Measurements from ENCODE around the gene PRKCH. TPM values are rescaled to one million over a fixed set of nuclear protein-coding genes. Genes with fewer than 3 reads are reported as not detected.
A peak's percentile ranks its signal among the peaks of the same experiment; 100 is the strongest.

The PRKCH gene
- total RNA-seq, 1 donor from 2014 or later = 8.1 TPM

- peak; percentile 78 for DNase-seq (ENCODE audit: low read depth)
Measured at GRCh38 chr14:61470261-61470960, 149.0 kb downstream of the PRKCH start.

- no peak for DNase-seq (ENCODE audit: low read depth)
Measured at GRCh38 chr14:61470961-61471293, 149.5 kb downstream of the PRKCH start.

DNA sequence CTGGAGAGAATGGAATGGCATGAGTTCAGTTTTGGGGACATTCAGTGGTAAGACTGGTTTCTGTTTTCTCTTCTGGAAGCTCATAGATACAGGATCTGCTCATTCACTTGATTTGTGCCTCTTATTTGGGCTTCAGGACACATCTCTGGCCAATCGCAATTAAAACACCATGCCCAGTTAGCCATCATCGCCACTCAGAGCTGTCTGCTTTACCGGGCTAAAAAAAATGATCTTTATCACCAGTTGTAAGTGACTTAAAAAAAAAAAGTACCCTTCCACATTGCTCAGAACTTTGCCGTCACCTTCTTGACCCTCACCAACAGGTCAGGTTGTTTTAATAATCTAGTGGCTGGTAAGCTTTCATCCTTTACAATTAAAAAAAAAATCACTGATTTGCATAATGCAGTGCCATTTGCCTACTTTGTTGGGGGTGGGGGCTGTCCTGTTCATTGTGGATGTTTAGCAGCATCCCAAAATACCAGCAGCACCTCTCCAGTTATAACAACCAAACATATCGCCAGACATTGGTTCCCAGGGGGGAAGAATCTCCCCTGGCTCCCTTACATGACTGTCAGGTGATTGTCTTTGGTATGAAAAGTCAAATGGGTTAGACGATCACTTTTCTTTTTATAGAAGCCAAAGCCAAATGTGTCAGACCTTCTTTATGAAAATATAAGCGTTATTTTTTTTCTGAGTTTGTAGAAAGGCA is 150.1 kb downstream of the PRKCH start:
- DNase-seq (ENCODE audit: low read depth) = peak; percentile 24

- DNase-seq (ENCODE audit: low read depth) = peak; percentile 69
Measured at GRCh38 chr14:61472011-61472672, 150.8 kb downstream of the PRKCH start.

GRCh38 chr14:61472801-61473376 is 151.5 kb downstream of the PRKCH start:
- no peak for DNase-seq (ENCODE audit: low read depth)

DNA sequence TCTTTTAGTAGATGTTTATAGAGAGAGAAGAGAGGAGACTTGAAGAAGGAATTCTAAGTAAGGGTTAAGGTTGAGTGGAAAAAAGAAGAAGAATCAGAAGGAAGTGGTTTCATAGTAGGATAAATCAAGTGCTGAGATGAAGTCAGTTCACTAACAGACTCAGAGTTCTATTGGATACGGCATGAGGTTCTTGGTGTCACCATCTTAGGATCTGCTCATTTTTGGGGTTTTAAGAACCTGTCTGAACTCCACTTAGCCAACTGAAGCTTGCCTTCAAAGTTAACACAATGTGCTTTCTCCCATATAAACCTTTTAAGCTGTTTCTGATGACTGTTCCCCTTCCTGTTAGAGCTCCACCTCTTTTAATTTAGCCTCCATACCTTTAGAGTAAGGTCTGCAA is 152.6 kb downstream of the PRKCH start:
- DNase-seq (ENCODE audit: low read depth) = no peak

GRCh38 chr14:61474701-61475100 is 153.3 kb downstream of the PRKCH start:
- no peak for DNase-seq (ENCODE audit: low read depth)

- peak; percentile 75 for DNase-seq (ENCODE audit: low read depth)
Measured at GRCh38 chr14:61475316-61475715, 153.9 kb downstream of the PRKCH start.

DNA sequence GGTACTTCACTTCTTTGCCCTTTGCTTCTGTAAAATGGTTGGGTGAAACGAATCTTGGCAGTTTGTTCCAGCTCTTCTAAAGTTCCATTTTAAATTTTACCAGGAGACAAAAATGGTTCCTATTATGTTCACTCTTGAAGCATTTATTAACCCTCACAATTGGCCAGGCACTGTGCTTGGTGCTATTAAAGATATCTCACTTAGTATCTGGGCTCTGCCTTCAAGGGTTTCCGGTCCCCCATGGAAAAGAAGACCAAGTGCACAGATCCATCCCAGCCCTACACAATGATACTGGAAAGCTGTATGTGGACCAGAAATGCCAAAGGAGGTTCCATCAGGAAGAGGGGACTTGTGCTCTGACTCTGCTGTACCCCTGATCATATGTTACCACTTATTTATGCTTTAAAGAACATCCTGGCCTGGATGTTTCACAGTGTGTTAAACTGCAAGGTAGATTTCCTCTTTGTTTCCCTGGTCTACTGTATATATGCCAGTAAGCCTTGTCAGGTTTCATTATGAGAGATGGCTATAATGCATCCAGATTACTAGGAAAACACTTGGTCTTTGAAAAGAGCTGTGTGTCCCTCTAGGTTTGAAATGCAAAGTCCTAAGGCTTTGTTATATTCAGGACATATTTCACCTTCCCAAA is 154.8 kb downstream of the PRKCH start:
- no peak for DNase-seq (ENCODE audit: low read depth)

DNA sequence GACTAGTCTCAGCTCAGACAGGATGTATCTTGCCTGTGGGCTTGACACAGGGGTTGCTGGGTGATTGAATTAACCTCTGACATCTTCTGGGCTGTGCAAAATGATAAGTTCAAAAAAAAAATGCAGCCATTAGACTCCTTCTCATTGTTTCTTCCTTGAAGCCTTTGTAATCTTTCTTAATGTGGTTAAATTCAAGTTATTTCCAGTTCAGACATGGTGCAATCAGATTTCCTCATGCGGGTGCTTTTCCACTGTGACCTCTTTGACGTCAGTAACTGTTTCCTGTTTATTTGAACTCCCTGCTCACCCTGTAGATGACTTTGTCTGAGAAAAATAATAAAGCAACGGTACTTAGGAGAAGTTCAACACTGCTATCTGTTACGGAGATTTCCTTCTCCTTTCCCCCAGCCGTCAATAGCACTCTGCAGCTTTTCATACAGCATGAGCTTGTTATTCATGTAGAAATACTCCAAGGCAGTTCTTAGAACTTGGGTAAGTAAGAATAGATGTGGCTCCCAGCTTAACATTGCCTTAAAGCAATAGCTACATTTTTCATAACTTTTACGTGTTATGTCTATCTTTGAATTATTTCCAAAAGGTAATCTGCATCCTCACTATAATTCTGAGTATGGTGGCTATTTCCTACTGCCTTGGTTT is 155.5 kb downstream of the PRKCH start:
- DNase-seq (ENCODE audit: low read depth) = peak; percentile 52

- peak; percentile 82 for DNase-seq (ENCODE audit: low read depth)
Measured at GRCh38 chr14:61477712-61478462, 156.5 kb downstream of the PRKCH start.

DNA sequence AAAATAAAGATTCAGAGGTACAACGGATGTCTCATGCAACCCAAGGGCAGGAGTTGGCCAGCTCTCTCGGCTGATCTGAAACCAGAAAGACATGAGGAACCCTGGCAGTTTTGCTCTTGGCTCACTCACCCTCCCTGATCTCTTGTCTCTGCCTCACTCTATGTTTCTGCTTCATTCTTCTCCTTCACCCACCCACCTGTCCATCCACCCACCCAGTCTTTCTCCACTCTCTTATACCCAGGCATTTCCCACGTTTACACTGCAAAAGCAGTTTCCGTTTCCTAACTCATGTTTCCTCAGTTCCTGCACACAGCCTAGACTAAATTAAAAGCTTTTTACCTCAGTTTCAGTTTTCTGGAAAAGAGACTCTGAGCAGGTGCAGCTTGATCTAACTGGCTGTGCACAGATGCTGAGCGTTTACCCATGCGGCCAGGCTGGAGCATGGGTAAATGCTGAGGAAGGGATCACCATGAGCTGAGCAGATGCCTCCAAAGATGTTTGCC is 157.6 kb downstream of the PRKCH start:
- DNase-seq (ENCODE audit: low read depth) = no peak

DNA sequence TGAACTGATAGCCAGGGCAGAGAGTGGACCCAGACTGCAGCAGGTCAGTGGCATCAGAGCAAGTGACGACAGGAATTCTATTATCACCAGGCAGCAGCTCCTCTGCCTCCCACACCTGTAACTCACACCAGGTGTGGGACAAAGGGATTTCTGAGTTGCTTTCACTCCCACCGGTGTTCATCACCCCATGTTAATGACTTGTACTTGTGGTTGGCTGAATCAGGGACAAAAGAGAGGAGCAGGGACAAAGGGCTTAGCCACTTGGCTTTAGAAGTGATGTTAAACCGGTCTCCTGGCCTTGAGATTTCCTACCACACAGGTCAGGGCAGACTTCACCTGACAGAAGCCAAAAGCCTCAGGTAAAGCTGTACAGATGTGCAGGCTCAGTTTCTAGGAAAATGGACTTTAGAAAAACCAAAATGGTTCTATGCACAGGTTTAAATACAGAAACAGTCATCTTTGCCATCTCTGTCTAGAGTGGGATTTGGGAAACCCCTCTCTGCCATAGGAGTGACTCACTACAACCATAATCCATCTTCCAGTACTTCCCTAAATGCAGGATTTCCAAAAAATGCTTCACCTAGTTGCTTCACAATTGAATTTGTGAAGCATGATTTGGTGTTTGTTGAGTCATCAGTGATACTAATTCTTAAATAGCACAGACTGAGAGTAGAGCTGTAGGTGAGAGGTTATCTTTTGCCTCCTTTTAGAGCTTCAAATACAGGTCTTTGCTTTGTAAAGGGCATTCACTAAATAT is 158.5 kb downstream of the PRKCH start:
- DNase-seq (ENCODE audit: low read depth) = no peak

GRCh38 chr14:61480704-61481285 is 159.4 kb downstream of the PRKCH start:
- DNase-seq (ENCODE audit: low read depth) = no peak

DNA sequence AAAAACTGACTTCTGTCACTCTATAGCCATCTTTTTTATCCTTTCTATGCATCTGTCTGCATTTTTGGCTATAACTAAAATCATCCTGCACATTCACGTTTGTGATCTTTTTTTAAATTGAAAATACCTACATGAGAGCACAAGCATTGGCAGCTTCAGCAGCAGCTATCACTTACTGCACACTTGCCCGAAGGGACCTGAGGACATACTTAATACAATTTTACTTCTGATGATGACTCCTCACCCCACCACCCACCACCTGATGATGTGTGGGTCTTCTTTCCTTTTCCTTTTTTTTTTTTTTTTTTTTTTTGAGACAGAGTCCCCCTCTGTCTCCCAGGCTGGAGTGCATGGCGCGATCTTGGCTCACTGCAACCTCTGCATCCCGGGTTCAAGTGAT is 160.3 kb downstream of the PRKCH start:
- DNase-seq (ENCODE audit: low read depth) = no peak

DNA sequence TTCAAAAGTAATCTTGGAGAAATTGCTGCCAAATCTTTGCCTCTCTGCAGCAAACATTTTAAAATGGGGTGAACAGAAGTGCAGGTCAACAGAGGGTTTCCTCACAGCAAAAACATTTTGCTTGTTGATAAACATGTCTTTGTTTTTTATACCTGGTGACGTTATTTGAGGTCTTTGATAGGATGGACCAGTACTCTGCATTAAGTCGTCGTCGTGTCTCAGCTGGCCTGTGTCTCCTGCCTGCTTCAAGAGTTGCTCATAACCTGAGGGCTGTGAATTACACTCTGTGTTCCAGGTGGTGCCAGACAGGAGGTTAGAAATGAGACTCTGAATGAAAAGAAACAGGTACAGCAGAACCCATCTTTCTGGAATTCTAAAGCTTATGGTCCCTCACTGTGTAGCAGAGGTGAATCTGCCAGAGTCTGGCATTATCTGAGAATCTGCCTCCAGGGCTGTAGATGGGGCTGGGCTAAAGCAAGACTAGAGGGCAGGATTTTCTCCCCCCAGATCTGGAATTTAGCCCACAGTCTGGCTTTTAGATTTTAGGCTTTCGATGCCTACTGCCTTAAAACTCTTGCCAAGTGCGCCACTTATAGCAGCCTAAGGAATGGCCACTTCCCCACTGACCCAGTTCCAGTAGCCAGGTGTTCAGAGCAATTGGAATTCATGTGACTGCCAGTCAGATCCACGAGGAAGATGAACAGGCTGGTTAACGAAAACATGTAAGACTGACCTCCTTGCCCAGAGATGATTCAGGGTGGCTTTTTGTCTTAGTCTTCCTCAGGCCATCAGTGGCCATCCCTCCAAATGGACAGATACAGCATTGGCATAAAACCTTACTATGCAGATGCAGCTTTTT is 161.2 kb downstream of the PRKCH start:
- peak; percentile 33 for DNase-seq (ENCODE audit: low read depth)

GRCh38 chr14:61483476-61483875 is 162.1 kb downstream of the PRKCH start:
- no peak for DNase-seq (ENCODE audit: low read depth)

DNA sequence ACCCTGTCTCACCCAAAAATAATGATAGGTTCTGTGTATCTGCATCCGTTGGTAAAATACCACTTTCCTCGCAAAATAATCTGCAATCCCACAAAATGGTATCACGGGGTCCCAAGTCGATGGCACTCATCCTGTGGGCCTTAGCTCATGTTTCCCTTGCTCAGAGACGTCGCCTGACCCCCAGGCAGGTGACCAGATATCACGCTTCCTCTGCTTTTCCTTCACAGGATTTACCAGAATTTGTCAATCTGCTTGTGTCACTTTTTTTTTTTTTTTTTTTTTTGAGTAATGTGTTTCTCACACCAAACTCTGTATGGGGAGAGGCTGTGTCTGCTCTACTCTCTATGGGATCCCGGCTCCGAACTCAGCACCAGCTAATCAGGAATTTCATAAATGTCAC is 162.7 kb downstream of the PRKCH start:
- no peak for DNase-seq (ENCODE audit: low read depth)

Data from myocyte (in vitro differentiated cells).